ENCODE measurements around the gene RERG. TPM values are rescaled to one million over a fixed set of nuclear protein-coding genes. Genes with fewer than 3 reads are reported as not detected.
"Not testable (repeated sequence)": the region's sequence is repeated elsewhere in the genome, so short reads cannot be mapped to it uniquely, and the experiment has no call there.

The RERG gene
- total RNA-seq, 2 donors from 2014 or later: 9.9 to 12.4 TPM

GRCh38 chr12:15115434-15115833 lies 105.8 kb downstream of the RERG start:
- no peaks in the 10 kb centered on the region for H3K4me1 ChIP-seq
- no peaks in the 10 kb centered on the region for H3K27me3 ChIP-seq
- H3K4me3 ChIP-seq: no peak overlapping the region
- no peak for TF ChIP-seq CTCF (IDR thresholded peaks at IDR 0.05)
- H3K36me3 ChIP-seq: no peaks in the 10 kb centered on the region
- no peak overlapping the region for H3K27ac ChIP-seq
- no peaks in the 10 kb centered on the region for H3K9me3 ChIP-seq
- no peak for DNase-seq (ENCODE audit: low spot score)

- no peaks in the 10 kb centered on the region for H3K27me3 ChIP-seq
- H3K4me1 ChIP-seq: no peaks in the 10 kb centered on the region
- TF ChIP-seq CTCF (IDR thresholded peaks at IDR 0.05): no peak
- H3K9me3 ChIP-seq: no peaks in the 10 kb centered on the region
- no peaks in the 10 kb centered on the region for H3K36me3 ChIP-seq
- H3K27ac ChIP-seq: no peak overlapping the region
- no peak overlapping the region for H3K4me3 ChIP-seq
- no peak for DNase-seq (ENCODE audit: low spot score)
Measured at GRCh38 chr12:15114501-15114900, 106.7 kb downstream of the RERG start.

- TF ChIP-seq CTCF (IDR thresholded peaks at IDR 0.05): no peak
- no peaks in the 10 kb centered on the region for H3K27me3 ChIP-seq
- no peaks in the 10 kb centered on the region for H3K4me1 ChIP-seq
- no peak overlapping the region for H3K27ac ChIP-seq
- no peak overlapping the region for H3K4me3 ChIP-seq
- no peaks in the 10 kb centered on the region for H3K36me3 ChIP-seq
- H3K9me3 ChIP-seq: peaks cover 0 to 4% of the 10 kb centered on the region in 2 donors
- no peak for DNase-seq (ENCODE audit: low spot score)
Measured at GRCh38 chr12:15092826-15093225, 128.4 kb downstream of the RERG start.

GRCh38 chr12:15090441-15090840 lies 130.8 kb downstream of the RERG start:
- H3K4me1 ChIP-seq: no peaks in the 10 kb centered on the region
- no peak for DNase-seq (ENCODE audit: low spot score)
- H3K4me3 ChIP-seq: no peak overlapping the region
- no peaks in the 10 kb centered on the region for H3K9me3 ChIP-seq
- H3K27me3 ChIP-seq: no peaks in the 10 kb centered on the region
- no peak overlapping the region for H3K27ac ChIP-seq
- no peaks in the 10 kb centered on the region for H3K36me3 ChIP-seq
- TF ChIP-seq CTCF (IDR thresholded peaks at IDR 0.05): no peak

GRCh38 chr12:15088105-15088504 lies 133.1 kb downstream of the RERG start:
- Histone ChIP-seq H3K9me3 (no peaks in the 10 kb centered on the region), H3K36me3 (no peaks in the 10 kb centered on the region), H3K27me3 (no peaks in the 10 kb centered on the region), H3K4me1 (no peaks in the 10 kb centered on the region), H3K27ac (no peak overlapping the region), H3K4me3 (no peak overlapping the region)
- no peak for TF ChIP-seq CTCF (IDR thresholded peaks at IDR 0.05)
- DNase-seq (ENCODE audit: low spot score): no peak

- not testable (repeated sequence) for H3K4me3 ChIP-seq; DNase-seq (ENCODE audit: low spot score); H3K9me3 ChIP-seq; H3K27me3 ChIP-seq; H3K36me3 ChIP-seq; H3K4me1 ChIP-seq; H3K27ac ChIP-seq
Measured at GRCh38 chr12:15077751-15078150, 143.5 kb downstream of the RERG start.

Measured in right atrium auricular region (tissue), 2 donors.